Activated naive CD4-positive, alpha-beta T cell treated with anti-CD3 and anti-CD28 coated beads for 36 hours (primary cell): Measurements from ENCODE around the gene BTN2A1. TPM values are rescaled to one million over a fixed set of nuclear protein-coding genes. Genes with fewer than 3 reads are reported as not detected.
"Not testable (repeated sequence)": the region's sequence is repeated elsewhere in the genome, so short reads cannot be mapped to it uniquely, and the experiment has no call there.

Source experiments
- CTCF ChIA-PET: fragments of 350-600 bp; sonication (Branson Sonifier 250); formaldehyde crosslinking; loops from one replicate; lab custom pipeline; 2021; ENCODE audit warnings: antibody characterized with exemption; lab: Charles Lee
- DNase-seq: peaks from one replicate; pipeline ENCODE4 v3.0.0-alpha.2; 2020
- H3K27ac Mint-ChIP-seq: one replicate; pipeline ENCODE4 v1.8.0; 2021; ENCODE audit warnings: mild to moderate bottlenecking, mixed read lengths
- H3K27me3 Mint-ChIP-seq: one replicate; pipeline ENCODE4 v1.8.0; 2021; ENCODE audit warnings: low read depth, mixed read lengths
- H3K36me3 Mint-ChIP-seq: one replicate; pipeline ENCODE4 v1.8.0; 2021; ENCODE audit warnings: low read depth, mixed read lengths
- H3K4me1 Mint-ChIP-seq: one replicate; pipeline ENCODE4 v1.8.0; 2021; ENCODE audit warnings: low read depth, mixed read lengths
- H3K4me3 Mint-ChIP-seq: one replicate; pipeline ENCODE4 v1.8.0; 2021; ENCODE audit warnings: mild to moderate bottlenecking, moderate library complexity, mixed read lengths
- H3K9me3 Mint-ChIP-seq: one replicate; pipeline ENCODE4 v1.8.0; 2021; ENCODE audit warnings: mixed read lengths
- intact Hi-C: fragments of 100-400 bp; cut with micrococcal nuclease; formaldehyde crosslinking; loops from one replicate; pipeline ENCODE4 v1.15.1; 2023
- total RNA-seq, 2 experiments: library from RNA; stranded (reverse); gene quantifications; one replicate each; pipeline ENCODE4 v1.2.3, GENCODE V29; 2021

Gene BTN2A1
- total RNA-seq, 2 experiments from 2014 or later = 16.0 TPM

- H3K9me3 Mint-ChIP-seq = no peaks in the 10 kb centered on the region
- no peaks in the 10 kb centered on the region for H3K36me3 Mint-ChIP-seq
- no peak overlapping the region for H3K4me3 Mint-ChIP-seq
- no peak for DNase-seq
- no peaks in the 10 kb centered on the region for H3K4me1 Mint-ChIP-seq
- no peak overlapping the region for H3K27ac Mint-ChIP-seq
- intact Hi-C loops = no loop called here
- H3K27me3 Mint-ChIP-seq = peaks cover 15% of the 10 kb centered on the region
- CTCF ChIA-PET = no interaction called here
Observed at GRCh38 chr6:26507658-26508057, 49.9 kb downstream of the BTN2A1 start.

DNA sequence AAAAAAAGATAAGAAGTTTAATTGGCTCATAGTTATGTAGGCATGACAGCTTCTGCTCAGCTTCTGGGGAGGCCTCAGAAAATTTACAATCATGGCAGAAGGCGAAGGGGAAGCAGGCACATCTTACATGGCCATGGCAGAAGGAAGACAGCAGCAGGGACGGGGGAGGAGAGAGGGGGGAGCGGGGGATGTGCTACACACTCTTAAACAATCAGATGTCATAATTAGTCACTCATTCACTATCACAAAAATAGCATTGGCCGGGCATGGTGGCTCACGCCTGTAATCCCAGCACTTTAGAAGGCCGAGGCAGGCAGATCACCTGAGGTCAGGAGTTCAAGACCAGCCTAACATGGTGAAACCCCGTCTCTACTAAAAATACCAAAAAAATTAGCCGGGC lies 53.3 kb downstream of the BTN2A1 start:
- H3K36me3 Mint-ChIP-seq, H3K4me3 Mint-ChIP-seq, H3K27ac Mint-ChIP-seq, H3K4me1 Mint-ChIP-seq, CTCF ChIA-PET, intact Hi-C loops, DNase-seq, H3K27me3 Mint-ChIP-seq, H3K9me3 Mint-ChIP-seq: not testable (repeated sequence)

GRCh38 chr6:26514984-26515383 lies 57.2 kb downstream of the BTN2A1 start:
- no peak for DNase-seq
- intact Hi-C loops = no loop called here
- CTCF ChIA-PET = no interaction called here
- Mint-ChIP-seq H3K4me3 (no peak overlapping the region), H3K9me3 (no peaks in the 10 kb centered on the region), H3K4me1 (peaks cover 2% of the 10 kb centered on the region), H3K27ac (no peak overlapping the region), H3K36me3 (no peaks in the 10 kb centered on the region), H3K27me3 (no peaks in the 10 kb centered on the region)

GRCh38 chr6:26516481-26517427 lies 59.0 kb downstream of the BTN2A1 start:
- H3K36me3 Mint-ChIP-seq = no peaks in the 10 kb centered on the region
- no peak overlapping the region for H3K4me3 Mint-ChIP-seq
- H3K27ac Mint-ChIP-seq = no peak overlapping the region
- peaks cover 2% of the 10 kb centered on the region for H3K27me3 Mint-ChIP-seq
- DNase-seq = no peak
- no peaks in the 10 kb centered on the region for H3K9me3 Mint-ChIP-seq
- H3K4me1 Mint-ChIP-seq = peaks cover 12% of the 10 kb centered on the region
- CTCF ChIA-PET = no interaction called here
- intact Hi-C loops = no loop called here

Other genes with a start within 250 kb of the BTN2A1 start
- 10 to 100 TPM; 67.6 to 80.5 TPM for gene BTN3A2, start 92.8 kb upstream of the BTN2A1 start, total RNA-seq
- gene BTN2A2, start 74.8 kb upstream of the BTN2A1 start, total RNA-seq = 10 to 100 TPM; 18.3 to 18.7 TPM
- 10 to 100 TPM; 37.6 to 40.0 TPM for gene BTN3A1, start 55.7 kb upstream of the BTN2A1 start, total RNA-seq
- 10 to 100 TPM; 40.4 to 40.8 TPM for gene BTN3A3, start 17.5 kb upstream of the BTN2A1 start, total RNA-seq
- gene BTN1A1, start 42.3 kb downstream of the BTN2A1 start, total RNA-seq = under 1 TPM; 0.07 to 0.10 TPM
- gene HMGN4, start 80.4 kb downstream of the BTN2A1 start, total RNA-seq = 10 to 100 TPM; 70.4 to 73.2 TPM
- 10 to 100 TPM; 17.3 to 18.4 TPM for gene ABT1, start 139.0 kb downstream of the BTN2A1 start, total RNA-seq
- gene ZNF322, start 201.8 kb downstream of the BTN2A1 start, total RNA-seq = 1 to 10 TPM; 8.8 to 9.6 TPM